Non-pigmented ciliary epithelial cell (primary cell): ENCODE data around the gene TCHP.
"Not testable (repeated sequence)": the region's sequence is repeated elsewhere in the genome, so short reads cannot be mapped to it uniquely, and the experiment has no call there.

Source experiments
- DNase-seq: peaks from one replicate; pipeline ENCODE4 v3.0.0-alpha.2; 2010; ENCODE audit warnings: low read depth

TCHP gene

DNA sequence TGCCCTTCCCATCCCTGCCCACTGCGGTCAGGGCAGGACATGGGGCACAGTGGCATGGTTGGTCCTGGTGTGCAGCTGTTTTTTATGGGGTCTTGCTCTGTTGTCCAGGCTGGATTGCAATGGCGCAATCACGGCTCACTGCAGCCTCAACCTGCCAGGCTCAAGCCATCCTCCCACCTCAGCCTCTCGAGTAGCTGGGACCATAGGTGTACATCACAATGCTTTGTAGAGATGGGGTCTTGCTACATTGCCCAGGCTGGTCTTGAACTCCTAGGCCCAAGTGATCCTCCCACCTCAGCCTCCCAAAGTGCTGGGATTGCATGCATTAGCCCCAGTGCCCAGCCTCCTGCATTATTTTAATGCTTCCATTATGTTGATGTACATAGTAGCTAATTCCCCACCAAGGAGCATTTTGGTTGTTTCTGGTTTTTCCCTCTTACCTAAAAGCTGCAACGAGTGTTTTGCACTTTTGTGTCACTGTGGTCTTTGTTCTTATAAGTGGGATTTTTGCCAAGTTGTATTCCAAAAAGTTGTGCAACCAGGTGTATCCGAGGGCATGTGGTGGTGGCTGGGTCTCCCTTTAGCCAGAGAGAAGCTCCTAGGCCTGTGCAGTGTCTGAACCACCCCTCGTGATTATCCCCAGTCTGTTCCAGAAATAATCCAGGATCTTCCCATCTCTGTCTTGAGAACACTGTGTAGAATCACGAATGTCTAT is 10.3 kb downstream of the TCHP start:
- no peak for DNase-seq

DNA sequence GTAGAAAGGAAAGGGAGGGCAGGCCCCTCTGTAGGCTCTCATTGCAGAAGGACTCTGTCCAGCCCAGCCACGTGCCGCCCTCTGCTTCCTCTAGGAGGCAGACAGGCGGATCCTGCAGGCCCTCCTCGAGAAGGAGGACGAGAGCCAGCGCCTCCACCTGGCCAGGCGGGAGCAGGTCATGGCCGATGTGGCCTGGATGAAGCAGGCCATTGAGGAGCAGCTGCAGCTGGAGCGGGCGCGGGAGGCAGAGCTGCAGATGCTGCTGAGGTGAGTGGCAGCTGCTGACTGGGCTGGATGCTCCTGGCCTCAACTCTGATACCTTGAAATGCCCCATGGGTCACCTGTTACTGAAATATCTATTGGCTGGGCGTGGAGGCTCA is 10.9 kb downstream of the TCHP start:
- DNase-seq, result no peak

DNA sequence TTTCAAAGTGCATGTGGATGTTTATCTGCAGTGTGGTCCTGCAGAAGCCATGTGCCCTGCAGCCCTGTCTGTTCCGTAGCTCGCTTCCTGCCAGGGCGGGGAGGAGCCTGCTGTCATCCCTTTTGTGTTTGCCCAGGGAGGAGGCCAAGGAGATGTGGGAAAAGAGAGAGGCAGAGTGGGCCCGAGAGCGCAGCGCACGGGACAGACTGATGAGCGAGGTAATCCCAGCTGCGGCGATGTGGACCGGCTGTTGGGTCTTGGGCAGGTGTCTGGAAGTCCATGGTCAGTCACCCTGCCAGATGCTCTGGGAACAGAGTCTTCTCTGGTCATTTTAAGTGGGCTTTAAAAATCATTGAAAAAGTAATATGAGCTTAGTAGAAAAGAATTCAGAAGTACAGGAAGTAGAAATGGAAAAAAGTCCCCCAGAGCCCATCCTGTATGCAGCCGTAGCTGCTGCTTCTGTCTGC is 12.8 kb downstream of the TCHP start:
- no peak for DNase-seq

DNA sequence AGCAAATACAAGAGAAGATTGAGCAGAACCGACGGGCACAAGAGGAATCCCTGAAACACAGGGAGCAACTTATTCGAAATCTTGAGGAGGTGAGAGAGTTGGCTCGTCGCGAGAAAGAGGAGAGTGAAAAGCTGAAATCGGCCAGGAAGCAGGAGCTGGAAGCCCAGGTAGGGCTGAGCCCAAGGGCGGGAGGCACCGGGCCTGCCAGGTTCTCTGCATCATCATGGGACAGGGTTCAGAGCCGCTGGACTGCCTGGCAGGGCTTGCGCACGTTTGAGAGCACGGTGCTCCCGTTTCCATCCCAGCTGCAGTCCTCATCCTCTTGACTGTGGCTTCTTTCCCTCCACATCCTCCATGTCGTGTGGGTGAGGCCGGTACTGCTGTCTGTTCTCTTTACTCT is 14.4 kb downstream of the TCHP start:
- DNase-seq, result no peak

DNA sequence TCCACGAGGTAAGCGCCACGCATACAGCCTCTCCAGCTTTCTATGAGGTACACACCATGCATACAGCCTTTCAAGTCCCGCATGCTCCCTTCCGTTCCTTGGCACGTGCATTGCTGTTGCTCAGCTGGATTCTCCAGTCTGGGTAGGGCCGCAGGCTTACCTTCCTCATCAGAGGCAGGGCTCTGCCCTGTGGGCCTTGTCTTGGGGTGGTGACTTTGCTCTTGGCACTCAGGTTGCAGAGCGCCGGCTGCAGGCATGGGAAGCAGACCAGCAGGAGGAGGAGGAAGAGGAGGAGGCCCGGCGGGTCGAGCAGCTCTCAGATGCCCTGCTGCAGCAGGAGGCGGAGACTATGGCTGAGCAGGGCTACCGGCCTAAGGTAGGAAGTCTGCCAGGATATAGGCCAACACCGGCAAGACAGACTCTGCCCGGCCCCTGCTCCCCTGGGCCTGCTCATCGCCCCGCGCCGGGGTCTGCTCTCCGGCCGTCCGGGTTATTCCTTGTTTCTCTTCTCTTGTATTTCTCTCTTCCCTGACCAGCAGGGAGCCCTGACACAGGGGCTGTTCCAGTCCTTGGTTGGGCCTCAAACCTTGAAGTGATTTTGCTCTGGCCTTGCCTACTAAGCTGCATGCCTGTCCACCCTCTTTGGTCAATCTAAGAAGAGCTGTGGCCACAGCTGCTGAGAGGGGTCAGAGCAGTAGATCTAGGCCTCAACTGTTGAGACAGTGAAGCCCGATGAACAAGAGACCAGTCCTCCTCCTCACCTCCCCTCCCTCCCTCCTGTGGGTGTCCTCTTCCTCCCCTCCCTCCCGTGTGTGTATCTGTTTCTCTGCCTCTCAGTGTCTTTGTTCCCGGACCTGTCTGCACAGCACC is 15.3 kb downstream of the TCHP start:
- no peak for DNase-seq

DNA sequence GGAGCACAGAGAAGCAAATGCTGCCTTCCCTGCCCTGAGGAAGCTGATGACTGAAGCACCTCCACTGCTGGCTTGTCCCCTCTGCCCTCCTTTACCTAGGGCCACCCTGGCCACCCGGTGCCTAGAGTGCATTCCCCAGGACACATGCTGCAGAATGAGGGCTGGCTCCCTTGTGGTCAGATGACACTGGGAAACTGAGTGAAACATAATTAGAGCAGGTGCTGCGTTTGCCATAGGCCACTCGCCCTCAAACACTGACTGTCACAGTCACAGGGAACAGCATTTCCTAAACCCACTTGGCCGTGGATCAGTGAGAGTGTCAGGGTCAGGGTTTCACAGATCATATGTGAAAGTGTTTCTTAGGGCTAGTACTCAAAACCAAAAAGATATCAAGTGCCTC is 16.0 kb downstream of the TCHP start:
- no peak for DNase-seq

DNA sequence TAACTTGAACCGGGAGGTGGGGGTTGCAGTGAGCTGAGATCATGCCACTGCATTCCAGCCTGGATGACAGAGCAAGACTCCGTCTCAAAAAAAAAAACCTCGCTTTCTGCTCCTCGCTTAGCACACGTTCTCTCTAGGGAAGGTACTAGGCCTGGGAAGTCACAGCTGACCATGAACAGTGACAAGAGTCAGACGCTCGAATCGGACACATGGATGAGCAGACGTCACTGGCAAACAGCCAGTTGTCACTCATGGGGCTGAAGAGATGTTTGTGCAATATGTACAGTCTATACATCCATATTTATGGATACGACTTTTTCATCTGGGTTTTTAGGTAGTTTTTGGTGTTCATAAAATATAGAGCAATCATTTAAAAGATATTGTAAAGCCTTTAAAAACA is 19.4 kb downstream of the TCHP start:
- no peak for DNase-seq

DNA sequence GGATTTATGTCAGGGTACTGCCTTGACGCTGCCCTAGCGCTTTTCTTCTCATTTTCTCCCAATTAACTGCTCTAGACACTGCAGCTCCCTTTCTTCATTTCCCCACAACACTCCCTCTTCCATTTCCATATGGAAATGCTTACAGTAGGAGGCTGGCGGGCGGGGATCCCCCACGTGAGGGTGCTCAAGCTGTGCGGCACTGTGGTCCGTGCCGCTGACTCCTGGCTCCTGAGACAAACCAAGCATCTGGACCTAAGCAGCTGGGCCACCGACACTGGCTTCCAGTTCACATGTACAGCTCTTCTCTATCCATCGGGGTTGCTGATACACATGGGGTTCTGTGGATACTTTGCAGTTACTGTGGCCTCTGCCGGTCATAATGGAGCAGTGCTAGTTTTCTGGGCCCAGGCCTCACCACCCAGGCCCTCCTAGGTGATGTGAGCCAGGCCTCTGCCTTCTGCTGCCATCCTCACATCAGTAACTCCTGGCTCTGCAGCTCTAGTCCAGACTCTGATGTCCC is 20.2 kb downstream of the TCHP start:
- no peak for DNase-seq

DNA sequence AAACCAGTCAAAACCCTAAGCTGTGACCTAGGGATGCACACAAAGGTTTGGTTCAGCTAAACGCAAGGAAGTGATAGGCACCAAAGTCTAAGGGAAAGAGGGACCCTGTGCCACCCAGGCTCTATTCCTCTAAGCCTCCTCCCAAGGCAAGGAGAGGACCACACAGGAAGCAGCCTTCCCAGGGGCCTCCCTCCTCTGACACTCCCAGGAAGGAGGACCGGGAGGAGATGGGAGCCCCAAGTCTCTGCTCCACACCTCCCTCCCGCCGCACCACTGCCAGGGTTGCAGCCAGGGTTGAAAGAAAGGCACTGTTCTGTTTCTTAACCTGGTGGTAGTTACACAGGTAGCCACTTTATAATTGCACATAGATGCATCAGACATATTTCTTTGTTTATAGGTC is 21.9 kb downstream of the TCHP start:
- DNase-seq, result no peak

DNA sequence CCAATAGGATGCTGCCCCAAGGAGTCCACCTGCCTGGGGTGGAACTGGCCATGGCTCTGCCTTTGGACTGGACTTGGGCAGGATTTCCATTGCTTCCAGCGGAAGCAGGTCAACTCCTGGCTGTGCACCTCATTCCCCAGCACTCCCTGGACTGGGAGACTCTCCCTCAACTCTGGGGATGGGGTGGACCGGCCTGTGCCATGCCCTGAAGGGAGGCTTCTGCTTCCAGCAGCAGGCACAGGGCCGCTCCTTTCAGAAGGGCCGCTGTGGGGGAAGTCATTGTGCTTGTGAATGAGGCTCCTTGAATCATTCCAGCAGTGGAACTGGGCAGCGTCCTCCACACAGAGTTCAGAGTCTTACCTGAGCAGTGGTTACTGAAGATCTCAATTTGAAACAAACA is 23.0 kb downstream of the TCHP start:
- no peak for DNase-seq

DNA sequence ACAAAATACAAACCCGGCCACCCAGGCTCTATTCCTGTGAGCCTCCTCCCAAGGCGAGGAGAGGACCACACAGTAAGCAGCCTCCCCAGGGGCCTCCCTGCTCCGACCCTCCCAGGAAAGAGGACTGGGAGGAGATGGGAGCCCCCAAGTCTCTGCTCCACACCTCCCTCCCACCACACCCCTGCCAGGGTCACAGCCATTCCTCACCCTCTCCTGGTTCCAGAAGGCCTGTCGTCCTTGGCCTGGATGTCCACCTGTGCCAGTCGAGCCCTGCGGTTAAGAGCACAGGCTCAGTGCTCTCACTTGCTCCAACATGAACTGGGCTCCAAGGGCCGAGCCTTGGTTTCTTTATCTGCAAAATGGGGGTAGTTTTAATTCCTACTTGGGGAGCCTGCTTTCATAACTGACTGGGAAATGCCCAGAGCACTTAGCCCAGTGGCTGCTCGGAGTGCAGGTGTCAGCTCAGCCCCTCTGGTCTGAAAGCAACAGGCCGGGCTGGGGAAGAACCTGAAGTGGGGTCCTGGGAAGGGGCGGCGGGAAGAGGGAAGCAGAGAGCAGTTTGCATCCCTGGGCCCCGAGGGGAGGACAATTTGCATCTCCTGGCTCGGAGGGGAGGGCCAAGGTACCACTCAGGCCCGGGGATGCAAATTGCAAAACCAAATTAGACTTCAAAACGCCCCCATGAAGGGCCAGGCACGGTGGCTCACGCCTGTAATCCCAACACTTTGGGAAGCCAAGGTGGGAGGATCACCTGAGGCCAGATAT is 23.6 kb downstream of the TCHP start:
- no peak for DNase-seq

DNA sequence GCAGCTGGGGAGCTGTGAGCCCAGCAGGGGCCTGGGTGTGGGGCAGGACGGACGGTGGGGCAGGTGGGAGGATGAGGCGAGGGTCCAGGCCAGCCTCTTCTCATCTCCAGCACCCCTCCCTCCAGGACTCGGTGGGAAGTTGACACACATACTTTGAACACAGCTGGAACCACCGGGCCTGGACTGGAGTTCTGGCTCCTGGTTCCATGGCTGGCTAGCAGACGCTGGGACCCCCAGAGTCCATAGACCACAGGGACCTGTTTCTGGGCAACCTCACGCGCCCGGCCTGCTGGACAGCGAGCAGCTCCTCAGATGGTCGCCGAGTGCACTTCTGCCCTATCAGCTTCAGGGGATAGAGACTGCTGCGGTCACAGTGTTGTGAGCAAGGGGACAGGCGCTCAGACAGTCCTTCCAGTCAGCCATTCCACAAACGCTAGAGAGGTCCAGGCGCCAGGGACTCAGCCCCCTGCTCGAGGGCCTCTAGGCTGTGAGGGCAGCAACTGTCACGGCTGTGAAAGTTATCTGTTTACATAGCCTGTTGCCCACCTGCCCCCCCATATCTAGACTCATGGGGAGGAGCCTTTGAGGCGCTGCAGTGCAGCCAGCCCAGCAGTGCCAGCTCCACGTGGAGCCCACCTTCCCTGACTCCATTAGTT is 25.2 kb downstream of the TCHP start:
- DNase-seq, result no peak

DNA sequence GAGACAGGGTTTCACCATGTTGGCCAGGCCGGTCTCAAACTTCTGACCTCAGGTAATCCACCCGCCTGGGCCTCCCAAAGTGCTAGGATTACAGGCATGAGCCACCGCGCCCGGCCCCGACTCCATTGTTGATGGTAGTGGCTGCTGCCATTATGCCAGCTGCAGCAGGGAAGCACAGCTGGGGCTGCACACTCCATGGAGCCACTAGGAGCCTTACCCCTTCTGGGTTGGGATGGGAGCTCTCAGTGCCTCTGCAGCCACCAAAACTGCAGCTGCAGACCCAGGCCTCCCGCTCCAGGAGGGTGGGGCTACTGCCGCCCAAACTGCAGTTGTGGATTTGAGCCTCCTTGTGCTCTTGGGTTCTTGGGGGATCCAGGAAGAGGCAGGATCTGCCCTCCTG is 25.9 kb downstream of the TCHP start:
- DNase-seq, result no peak

DNA sequence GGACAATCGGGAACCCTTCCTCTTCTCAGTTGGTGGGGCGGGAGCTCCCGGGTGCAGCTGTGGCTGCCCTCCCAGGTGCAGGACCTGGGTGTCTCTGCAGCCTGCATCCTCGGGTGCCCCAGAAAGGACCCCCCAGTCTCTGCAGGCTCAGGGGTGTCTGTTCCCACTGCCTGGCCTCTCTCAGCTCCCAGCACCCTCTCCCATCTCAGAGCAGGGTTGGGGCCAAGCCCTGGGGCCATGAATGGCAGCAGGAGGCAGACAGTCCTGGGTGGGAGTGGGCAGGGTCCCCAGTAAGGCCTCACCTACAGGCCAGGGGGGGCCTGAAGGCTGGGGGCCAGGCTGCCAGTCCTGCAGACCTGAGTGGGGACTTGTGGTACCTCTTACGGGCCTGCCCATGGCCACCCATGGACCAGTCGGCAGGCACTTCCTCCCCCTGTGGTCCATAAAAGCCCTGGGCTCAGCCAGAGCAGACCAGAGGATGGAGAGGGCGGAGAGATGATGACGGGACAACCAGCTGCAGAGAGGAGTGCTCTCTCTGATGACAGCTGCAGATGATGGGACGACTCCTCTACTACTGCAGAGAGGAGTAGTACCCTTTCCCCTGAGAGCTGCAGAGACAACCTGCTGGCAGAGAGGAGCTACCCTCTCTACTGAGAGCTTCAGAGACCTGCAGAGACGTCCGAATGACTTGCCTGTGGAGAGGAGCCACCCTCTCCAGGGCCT is 26.6 kb downstream of the TCHP start:
- DNase-seq, result no peak

DNA sequence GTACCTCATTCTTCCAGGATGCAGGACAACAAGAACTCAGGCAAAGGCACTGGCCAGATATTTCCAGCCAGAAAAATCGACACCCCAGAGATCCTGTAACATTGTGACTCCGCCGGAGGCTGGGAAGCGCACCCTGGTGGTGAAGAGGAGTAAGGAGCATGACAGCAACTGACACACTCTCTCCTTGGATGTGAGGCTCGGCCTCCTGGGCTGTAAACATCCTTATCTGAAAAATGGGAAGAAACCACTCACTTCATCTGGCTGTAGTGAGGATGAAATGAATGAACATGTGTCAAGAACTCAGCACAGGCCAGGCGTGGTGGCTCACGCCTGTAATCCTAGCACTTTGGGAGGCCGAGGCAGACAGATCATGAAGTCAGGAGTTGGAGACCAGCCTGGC is 27.5 kb downstream of the TCHP start:
- DNase-seq, result no peak

DNA sequence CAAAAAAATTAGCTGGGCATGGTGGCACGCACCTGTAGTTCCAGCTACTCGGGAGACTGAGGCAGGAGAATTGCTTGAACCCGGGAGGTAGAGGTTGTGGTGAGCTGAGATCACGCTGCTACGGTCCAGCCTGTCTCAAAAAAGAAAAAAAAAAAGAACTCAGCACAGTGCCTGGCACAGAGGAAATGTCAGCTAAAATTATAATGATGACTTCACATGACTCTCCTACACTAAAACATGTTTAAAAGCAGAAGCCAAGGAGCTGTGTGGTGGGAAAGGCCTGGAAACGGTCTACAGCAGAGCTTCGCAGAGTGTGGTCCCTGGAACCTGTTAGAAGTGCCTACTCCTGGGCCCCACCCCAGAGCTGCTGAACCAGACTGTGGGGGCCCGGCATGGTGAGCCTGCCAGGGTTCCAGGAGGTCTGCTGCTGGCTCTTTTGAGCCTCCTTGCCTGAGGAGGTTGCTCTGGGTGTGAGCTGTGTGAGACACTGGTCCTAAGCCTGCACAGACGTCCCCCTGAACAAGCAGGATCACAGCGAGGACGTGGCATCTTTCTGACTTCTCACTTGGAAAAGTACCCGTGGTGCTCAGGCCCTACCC is 28.1 kb downstream of the TCHP start:
- no peak for DNase-seq

DNA sequence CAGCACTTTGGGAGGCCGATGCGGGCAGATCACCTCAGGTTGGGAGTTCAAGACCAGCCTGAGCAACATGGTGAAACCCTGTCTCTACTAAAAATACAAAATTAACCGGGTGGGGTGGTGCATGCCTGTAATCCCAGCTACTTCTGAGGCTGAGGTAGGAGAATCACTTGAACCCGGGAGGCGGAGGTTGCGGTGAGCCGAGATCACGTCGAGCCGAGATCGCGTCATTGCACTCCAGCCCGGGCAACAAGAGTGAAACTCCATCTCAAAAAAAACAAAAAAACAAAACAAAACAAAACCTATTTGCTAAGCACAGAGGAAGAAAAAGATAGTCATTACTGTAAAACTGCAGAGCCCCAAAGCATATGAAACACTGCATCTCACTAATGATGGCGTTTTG is 29.3 kb downstream of the TCHP start:
- DNase-seq, result not testable (repeated sequence)

DNA sequence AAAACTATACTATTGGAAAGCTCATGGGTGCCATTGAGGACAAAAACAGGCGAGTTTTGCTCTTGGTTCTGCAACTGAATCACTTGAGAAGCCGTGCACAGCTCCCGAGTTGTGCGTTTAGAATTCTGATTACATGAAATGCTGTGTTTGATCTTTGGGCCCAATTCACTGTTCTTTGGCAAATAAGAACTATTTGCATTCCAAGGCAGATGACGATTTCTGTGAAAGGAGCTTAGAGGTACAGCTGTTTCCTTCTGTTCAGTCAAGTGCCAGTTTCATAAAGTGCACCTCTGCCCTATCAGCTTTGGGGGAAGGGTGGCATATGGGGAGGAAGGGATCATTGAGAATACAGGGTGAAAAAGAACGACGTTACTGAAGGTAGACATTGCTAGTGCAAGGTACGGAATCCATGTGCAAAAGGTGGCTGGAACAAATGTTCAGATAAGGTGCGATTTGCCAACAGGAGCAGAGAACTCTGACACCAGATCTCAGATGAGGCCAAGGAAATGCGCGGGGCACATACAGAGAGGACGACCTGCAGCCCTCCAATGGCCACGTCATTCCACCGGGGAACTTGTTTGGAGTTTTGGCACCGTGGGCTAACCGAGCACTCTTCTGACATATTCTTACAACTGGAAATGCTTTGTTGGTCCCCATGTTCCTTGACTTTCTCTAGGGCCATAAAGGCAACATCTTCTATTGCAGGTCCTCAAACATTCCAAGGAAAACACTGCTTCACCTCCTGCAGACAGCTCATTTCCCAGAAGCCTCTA is 30.1 kb downstream of the TCHP start:
- DNase-seq, result no peak

DNA sequence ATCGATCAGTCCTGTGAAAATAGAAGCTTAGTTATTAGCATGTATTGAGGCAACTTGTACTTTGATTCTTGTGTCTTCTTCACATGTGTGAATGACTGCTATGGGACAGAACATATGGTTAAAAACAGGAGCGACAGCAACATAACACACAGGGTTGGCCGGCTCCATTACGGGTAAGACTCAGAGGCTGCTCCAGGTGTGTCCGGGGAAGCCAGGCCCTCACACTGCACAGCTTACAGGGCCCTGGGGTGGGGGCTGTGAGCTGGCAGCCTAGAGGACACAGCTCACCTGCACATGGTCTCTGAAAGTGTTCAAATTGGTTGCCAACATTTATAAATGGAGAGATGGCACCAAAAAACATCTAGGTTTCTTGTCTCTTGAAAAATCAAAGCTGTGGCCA is 31.1 kb downstream of the TCHP start:
- no peak for DNase-seq

DNA sequence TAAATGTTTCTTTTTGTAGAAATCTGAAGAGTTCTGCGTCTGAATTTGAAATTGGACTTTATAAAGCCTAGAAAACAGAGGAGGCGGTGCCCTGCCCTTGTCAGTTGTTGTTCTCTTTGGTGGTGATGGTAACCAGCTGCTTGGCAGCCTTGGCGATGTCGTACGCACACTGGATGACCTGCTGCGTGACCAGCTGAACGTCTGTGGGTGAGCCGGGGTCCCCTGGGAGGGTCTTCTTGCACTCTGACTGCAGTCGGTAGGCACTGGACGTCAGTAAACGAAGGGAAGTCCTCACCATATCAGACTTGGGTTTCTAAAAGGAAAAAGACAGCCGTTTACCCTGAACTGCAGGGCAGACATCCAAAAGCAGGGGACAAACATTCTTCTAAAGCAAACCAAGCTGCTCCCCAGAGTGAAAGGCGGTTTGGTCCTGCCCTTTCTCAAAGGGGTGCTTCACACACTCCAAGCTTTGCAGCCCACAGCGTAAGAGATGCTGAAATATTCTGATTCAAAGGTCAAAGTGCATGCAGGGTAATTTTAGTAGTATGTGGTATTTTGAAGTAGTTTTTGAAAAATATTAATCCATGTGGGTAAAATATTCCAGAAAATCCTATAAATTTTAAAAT is 32.9 kb downstream of the TCHP start:
- DNase-seq, result no peak
